HEK293 (cell line): ENCODE results near the gene FHIT.

Experiments
- CTCF ChIA-PET: fragments of 350-600 bp; formaldehyde crosslinking; extraction: SDS; loops from one replicate; lab custom pipeline; 2021; ENCODE audit warnings: antibody characterized with exemption; lab: Yijun Ruan, JAX
- POLR2A ChIA-PET: fragments of 300-600 bp; formaldehyde crosslinking; extraction: SDS; loops from one replicate; lab custom pipeline; 2020; ENCODE audit warnings: antibody characterized with exemption, inconsistent platforms; lab: Yijun Ruan, JAX
- H3K27ac ChIP-seq: fragments of 200-500 bp; sonication (Bioruptor generic); 2 replicates; pipeline ENCODE4 v1.5.1; 2014; ENCODE audit warnings: low read depth, low read length, control low read depth, inconsistent platforms; ENCODE audit errors: extremely low read depth
- H3K36me3 ChIP-seq, 2 experiments: fragments of 200-500 bp in 1 of 2; sonication (Bioruptor generic) in 1 of 2; 1 replicate in 1 of 2; 2 replicates in 1 of 2; pipeline ENCODE4 v1.5.1; 2014 to 2017; ENCODE audit warnings: inconsistent platforms in 2 of 2, low read length in 2 of 2; ENCODE audit not compliant: control insufficient read depth in 2 of 2, insufficient read depth in 1 of 2
- H3K4me1 ChIP-seq: fragments of 200-500 bp; sonication (Bioruptor generic); 2 replicates; pipeline ENCODE4 v1.5.1; 2014; ENCODE audit warnings: mild to moderate bottlenecking, low read length, inconsistent platforms; ENCODE audit not compliant: control insufficient read depth, insufficient read depth
- H3K4me3 ChIP-seq: 2 replicates; pipeline ENCODE4 v1.5.1; 2011; ENCODE audit warnings: low read depth, mild to moderate bottlenecking, control low read depth, low read length, moderate library complexity
- H3K9me3 ChIP-seq: fragments of 200-500 bp; sonication (Bioruptor generic); 2 replicates; pipeline ENCODE4 v1.5.1; 2014; ENCODE audit warnings: low read depth, low read length, inconsistent platforms; ENCODE audit not compliant: control insufficient read depth, insufficient read depth
- HOXD13 ChIP-seq: sonication (generic); formaldehyde crosslinking; IDR thresholded peaks from 2 replicates; pipeline ENCODE4 v1.8.0; 2022; ENCODE audit warnings: missing genetic modification reagents, borderline replicate concordance
- KLF9 ChIP-seq: fragments of 450-650 bp; formaldehyde crosslinking; IDR thresholded peaks from 2 replicates; pipeline ENCODE4 v1.5.1; 2016; ENCODE audit warnings: missing biosample characterization, missing genetic modification characterization, low read depth
- MYNN ChIP-seq: fragments of 450-650 bp; formaldehyde crosslinking; IDR thresholded peaks from 2 replicates; pipeline ENCODE4 v1.5.1; 2016; ENCODE audit warnings: missing biosample characterization, missing genetic modification characterization, borderline replicate concordance
- PRDM1 ChIP-seq: fragments of 450-650 bp; formaldehyde crosslinking; IDR thresholded peaks from 2 replicates; pipeline ENCODE4; 2016; ENCODE audit warnings: missing biosample characterization, missing genetic modification characterization
- REPIN1 ChIP-seq: fragments of 450-650 bp; formaldehyde crosslinking; IDR thresholded peaks from 2 replicates; pipeline ENCODE4 v1.5.1; 2017; ENCODE audit warnings: missing biosample characterization, missing genetic modification characterization, low read depth
- SP7 ChIP-seq: fragments of 450-650 bp; formaldehyde crosslinking; IDR thresholded peaks from 2 replicates; pipeline ENCODE4 v1.5.1; 2016; ENCODE audit warnings: missing biosample characterization, missing genetic modification characterization
- YY2 ChIP-seq: fragments of 450-650 bp; formaldehyde crosslinking; IDR thresholded peaks from 2 replicates; pipeline ENCODE4 v1.5.1; 2016; ENCODE audit warnings: missing biosample characterization, missing genetic modification characterization
- ZBTB21 ChIP-seq: fragments of 450-650 bp; formaldehyde crosslinking; IDR thresholded peaks from 2 replicates; pipeline ENCODE4 v1.5.1; 2017; ENCODE audit warnings: missing biosample characterization, missing genetic modification characterization
- ZBTB48 ChIP-seq: fragments of 450-650 bp; formaldehyde crosslinking; IDR thresholded peaks from 2 replicates; pipeline ENCODE4 v1.5.1; 2016; ENCODE audit warnings: missing biosample characterization, missing genetic modification characterization
- ZNF112 ChIP-seq: fragments of 450-650 bp; formaldehyde crosslinking; IDR thresholded peaks from 2 replicates; pipeline ENCODE4 v1.5.0; 2017; ENCODE audit warnings: missing biosample characterization, missing genetic modification characterization
- ZNF114 ChIP-seq: fragments of 450-650 bp; formaldehyde crosslinking; IDR thresholded peaks from 2 replicates; pipeline ENCODE4 v1.5.0; 2017; ENCODE audit warnings: missing biosample characterization, missing genetic modification characterization
- ZNF121 ChIP-seq: fragments of 450-650 bp; formaldehyde crosslinking; IDR thresholded peaks from 2 replicates; pipeline ENCODE4 v1.5.1; 2016; ENCODE audit warnings: missing biosample characterization, missing genetic modification characterization
- ZNF140 ChIP-seq: fragments of 450-650 bp; formaldehyde crosslinking; IDR thresholded peaks from 2 replicates; pipeline ENCODE4 v1.5.1; 2016; ENCODE audit warnings: missing biosample characterization, missing genetic modification characterization
- ZNF155 ChIP-seq: fragments of 450-650 bp; formaldehyde crosslinking; IDR thresholded peaks from 2 replicates; pipeline ENCODE4 v1.5.1; 2016; ENCODE audit warnings: missing biosample characterization, missing genetic modification characterization
- ZNF174 ChIP-seq: fragments of 450-650 bp; formaldehyde crosslinking; IDR thresholded peaks from 2 replicates; pipeline ENCODE4 v1.5.0; 2017; ENCODE audit warnings: missing biosample characterization, mild to moderate bottlenecking, missing genetic modification characterization
- ZNF23 ChIP-seq: fragments of 450-650 bp; formaldehyde crosslinking; IDR thresholded peaks from 2 replicates; pipeline ENCODE4 v1.5.1; 2016; ENCODE audit warnings: missing biosample characterization, missing genetic modification characterization, borderline replicate concordance
- ZNF391 ChIP-seq: fragments of 450-650 bp; formaldehyde crosslinking; IDR thresholded peaks from 2 replicates; pipeline ENCODE4 v1.5.1; 2016; ENCODE audit warnings: low read depth, missing biosample characterization, missing genetic modification characterization, borderline replicate concordance
- ZNF416 ChIP-seq: fragments of 450-650 bp; formaldehyde crosslinking; IDR thresholded peaks from 2 replicates; pipeline ENCODE4 v1.5.1; 2016; ENCODE audit warnings: missing biosample characterization, missing genetic modification characterization
- ZNF558 ChIP-seq: fragments of 450-650 bp; formaldehyde crosslinking; IDR thresholded peaks from 2 replicates; pipeline ENCODE4 v1.5.1; 2016; ENCODE audit warnings: missing biosample characterization, missing genetic modification characterization
- ZNF585B ChIP-seq: fragments of 450-650 bp; formaldehyde crosslinking; IDR thresholded peaks from 2 replicates; pipeline ENCODE4 v1.5.1; 2016; ENCODE audit warnings: missing biosample characterization, missing genetic modification characterization
- ZNF624 ChIP-seq: fragments of 450-650 bp; formaldehyde crosslinking; IDR thresholded peaks from 2 replicates; pipeline ENCODE4 v1.5.1; 2017; ENCODE audit warnings: missing biosample characterization, missing genetic modification characterization
- ZNF626 ChIP-seq: fragments of 450-650 bp; sonication (Bioruptor Pico); formaldehyde crosslinking; IDR thresholded peaks from 2 replicates; pipeline ENCODE4 v1.5.1; 2018; ENCODE audit warnings: missing biosample characterization, missing genetic modification characterization, inconsistent platforms
- ZNF658 ChIP-seq: fragments of 450-650 bp; formaldehyde crosslinking; IDR thresholded peaks from 2 replicates; pipeline ENCODE4; 2016; ENCODE audit warnings: missing biosample characterization, missing genetic modification characterization
- ZNF664 ChIP-seq: fragments of 450-650 bp; formaldehyde crosslinking; IDR thresholded peaks from 2 replicates; pipeline ENCODE4 v1.5.1; 2016; ENCODE audit warnings: missing biosample characterization, missing genetic modification characterization
- ZNF76 ChIP-seq: fragments of 450-650 bp; formaldehyde crosslinking; IDR thresholded peaks from 2 replicates; pipeline ENCODE4; 2016; ENCODE audit warnings: low read depth, missing biosample characterization, missing genetic modification characterization, borderline replicate concordance
- ZNF785 ChIP-seq: fragments of 450-650 bp; formaldehyde crosslinking; IDR thresholded peaks from 2 replicates; pipeline ENCODE4 v1.5.1; 2016; ENCODE audit warnings: missing biosample characterization, missing genetic modification characterization
- ZXDB ChIP-seq: fragments of 450-650 bp; formaldehyde crosslinking; IDR thresholded peaks from 2 replicates; pipeline ENCODE4 v1.5.1; 2016; ENCODE audit warnings: missing biosample characterization, missing genetic modification characterization
- TF ChIP-seq, protein P1 (sequence below): fragments of 450-650 bp; IDR thresholded peaks from 2 replicates; pipeline ENCODE4 v1.5.1; 2018; ENCODE audit warnings: missing biosample characterization, missing genetic modification characterization
- TF ChIP-seq, protein P2 (sequence below): fragments of 450-650 bp; IDR thresholded peaks from 2 replicates; pipeline ENCODE4 v1.5.1; 2018; ENCODE audit warnings: missing biosample characterization, mild to moderate bottlenecking, missing genetic modification characterization
- TF ChIP-seq, protein P3 (sequence below): fragments of 450-650 bp; formaldehyde crosslinking; IDR thresholded peaks from 2 replicates; pipeline ENCODE4 v1.5.1; 2017; ENCODE audit warnings: missing biosample characterization, missing genetic modification characterization
- TF ChIP-seq, protein P4 (sequence below): fragments of 450-650 bp; formaldehyde crosslinking; IDR thresholded peaks from 2 replicates; pipeline ENCODE4 v1.5.1; 2016; ENCODE audit warnings: missing biosample characterization, missing genetic modification characterization, low read depth

The FHIT gene

DNA sequence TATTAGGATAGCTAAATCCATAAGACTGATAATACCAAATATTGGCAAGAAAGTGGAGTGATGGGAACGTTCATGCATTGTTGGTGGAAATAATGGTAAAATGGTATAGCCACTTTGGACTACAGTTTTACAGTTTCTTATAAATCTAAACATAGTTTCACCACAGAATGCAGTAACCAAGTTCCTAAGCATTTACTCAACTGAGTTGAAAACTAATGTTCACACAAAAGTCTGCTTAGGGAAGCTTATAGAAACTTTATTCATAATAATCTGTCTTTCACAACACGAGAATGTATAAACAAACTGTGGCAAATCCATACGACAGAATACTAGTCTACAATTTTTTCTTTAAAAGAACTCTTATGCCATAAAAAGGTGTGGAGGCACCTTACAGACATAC lies 969.3 kb downstream of the FHIT start:
- CTCF ChIA-PET: no interaction called here
- POLR2A ChIA-PET: no interaction called here
- Histone ChIP-seq H3K9me3 (no peaks in the 10 kb centered on the region), H3K4me3 (no peak overlapping the region), H3K4me1 (no peaks in the 10 kb centered on the region), H3K27ac (no peak overlapping the region), H3K36me3 (no peaks in the 10 kb centered on the region)
- TF ChIP-seq KLF9 (tag by site-specific recombination): no peak
- TF ChIP-seq ZNF626 (tag by site-specific recombination): no peak
- no peak for TF ChIP-seq ZNF664
- no peak for TF ChIP-seq ZNF785 (tag by site-specific recombination)
- TF ChIP-seq ZNF624 (tag by site-specific recombination): no peak
- no peak for TF ChIP-seq ZNF76 (tag by site-specific recombination)
- TF ChIP-seq ZNF23 (tag by site-specific recombination): no peak
- no peak for TF ChIP-seq PRDM1
- no peak for TF ChIP-seq ZBTB21 (tag by site-specific recombination)
- TF ChIP-seq ZNF140 (tag by site-specific recombination): no peak
- TF ChIP-seq ZNF658 (tag by site-specific recombination): no peak
- TF ChIP-seq ZBTB48 (tag by site-specific recombination): no peak
- TF ChIP-seq ZNF155 (tag by site-specific recombination): no peak
- TF ChIP-seq, protein P1, sequence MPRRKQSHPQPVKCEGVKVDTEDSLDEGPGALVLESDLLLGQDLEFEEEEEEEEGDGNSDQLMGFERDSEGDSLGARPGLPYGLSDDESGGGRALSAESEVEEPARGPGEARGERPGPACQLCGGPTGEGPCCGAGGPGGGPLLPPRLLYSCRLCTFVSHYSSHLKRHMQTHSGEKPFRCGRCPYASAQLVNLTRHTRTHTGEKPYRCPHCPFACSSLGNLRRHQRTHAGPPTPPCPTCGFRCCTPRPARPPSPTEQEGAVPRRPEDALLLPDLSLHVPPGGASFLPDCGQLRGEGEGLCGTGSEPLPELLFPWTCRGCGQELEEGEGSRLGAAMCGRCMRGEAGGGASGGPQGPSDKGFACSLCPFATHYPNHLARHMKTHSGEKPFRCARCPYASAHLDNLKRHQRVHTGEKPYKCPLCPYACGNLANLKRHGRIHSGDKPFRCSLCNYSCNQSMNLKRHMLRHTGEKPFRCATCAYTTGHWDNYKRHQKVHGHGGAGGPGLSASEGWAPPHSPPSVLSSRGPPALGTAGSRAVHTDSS (tag by site-specific recombination): no peak
- TF ChIP-seq ZNF112: no peak

DNA sequence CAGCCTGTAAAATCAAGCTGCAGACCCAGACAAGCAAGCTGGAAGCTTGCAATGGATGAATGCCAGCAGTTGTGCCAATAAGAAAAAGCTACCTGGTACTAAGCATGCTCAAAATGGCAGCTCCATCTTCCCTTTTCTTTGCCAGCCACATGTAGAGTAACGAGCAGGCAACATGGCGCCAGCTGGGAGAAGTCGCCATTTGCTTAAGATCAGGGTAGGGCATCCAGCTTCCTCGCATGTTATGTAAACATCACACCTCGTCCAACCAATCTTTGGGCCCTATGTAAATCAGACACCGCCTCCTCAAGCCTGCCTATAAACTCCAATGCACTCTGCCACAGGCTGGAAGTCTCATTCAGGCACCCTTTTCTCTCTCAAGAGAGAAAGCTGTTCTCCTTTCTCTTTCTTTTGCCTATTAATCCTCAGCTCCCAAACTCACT lies 973.9 kb downstream of the FHIT start:
- no peaks in the 10 kb centered on the region for H3K36me3 ChIP-seq
- H3K4me1 ChIP-seq: no peaks in the 10 kb centered on the region
- no peak overlapping the region for H3K4me3 ChIP-seq
- H3K9me3 ChIP-seq: no peaks in the 10 kb centered on the region
- POLR2A ChIA-PET: no interaction called here
- no peak for TF ChIP-seq ZNF174 (tag by site-specific recombination)
- TF ChIP-seq REPIN1 (tag by site-specific recombination): no peak
- TF ChIP-seq SP7: no peak
- no peak for TF ChIP-seq ZNF391 (tag by site-specific recombination)
- TF ChIP-seq YY2 (tag by site-specific recombination): no peak
- no peak for TF ChIP-seq ZNF416 (tag by site-specific recombination)
- no peak for TF ChIP-seq MYNN (tag by site-specific recombination)
- TF ChIP-seq, protein P2, sequence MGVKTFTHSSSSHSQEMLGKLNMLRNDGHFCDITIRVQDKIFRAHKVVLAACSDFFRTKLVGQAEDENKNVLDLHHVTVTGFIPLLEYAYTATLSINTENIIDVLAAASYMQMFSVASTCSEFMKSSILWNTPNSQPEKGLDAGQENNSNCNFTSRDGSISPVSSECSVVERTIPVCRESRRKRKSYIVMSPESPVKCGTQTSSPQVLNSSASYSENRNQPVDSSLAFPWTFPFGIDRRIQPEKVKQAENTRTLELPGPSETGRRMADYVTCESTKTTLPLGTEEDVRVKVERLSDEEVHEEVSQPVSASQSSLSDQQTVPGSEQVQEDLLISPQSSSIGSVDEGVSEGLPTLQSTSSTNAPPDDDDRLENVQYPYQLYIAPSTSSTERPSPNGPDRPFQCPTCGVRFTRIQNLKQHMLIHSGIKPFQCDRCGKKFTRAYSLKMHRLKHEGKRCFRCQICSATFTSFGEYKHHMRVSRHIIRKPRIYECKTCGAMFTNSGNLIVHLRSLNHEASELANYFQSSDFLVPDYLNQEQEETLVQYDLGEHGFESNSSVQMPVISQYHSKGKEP (tag by site-specific recombination): no peak
- no peak for TF ChIP-seq ZNF558 (tag by site-specific recombination)
- no peak for TF ChIP-seq ZNF114 (tag by site-specific recombination)
- no peak for TF ChIP-seq HOXD13 (CRISPR knock-in tag)
- TF ChIP-seq, protein P3, sequence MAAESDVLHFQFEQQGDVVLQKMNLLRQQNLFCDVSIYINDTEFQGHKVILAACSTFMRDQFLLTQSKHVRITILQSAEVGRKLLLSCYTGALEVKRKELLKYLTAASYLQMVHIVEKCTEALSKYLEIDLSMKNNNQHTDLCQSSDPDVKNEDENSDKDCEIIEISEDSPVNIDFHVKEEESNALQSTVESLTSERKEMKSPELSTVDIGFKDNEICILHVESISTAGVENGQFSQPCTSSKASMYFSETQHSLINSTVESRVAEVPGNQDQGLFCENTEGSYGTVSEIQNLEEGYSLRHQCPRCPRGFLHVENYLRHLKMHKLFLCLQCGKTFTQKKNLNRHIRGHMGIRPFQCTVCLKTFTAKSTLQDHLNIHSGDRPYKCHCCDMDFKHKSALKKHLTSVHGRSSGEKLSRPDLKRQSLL (tag by site-specific recombination): no peak
- no peak for TF ChIP-seq ZNF121
- no peak for TF ChIP-seq ZNF585B (tag by site-specific recombination)
- TF ChIP-seq ZXDB (tag by site-specific recombination): no peak
- TF ChIP-seq, protein P4, sequence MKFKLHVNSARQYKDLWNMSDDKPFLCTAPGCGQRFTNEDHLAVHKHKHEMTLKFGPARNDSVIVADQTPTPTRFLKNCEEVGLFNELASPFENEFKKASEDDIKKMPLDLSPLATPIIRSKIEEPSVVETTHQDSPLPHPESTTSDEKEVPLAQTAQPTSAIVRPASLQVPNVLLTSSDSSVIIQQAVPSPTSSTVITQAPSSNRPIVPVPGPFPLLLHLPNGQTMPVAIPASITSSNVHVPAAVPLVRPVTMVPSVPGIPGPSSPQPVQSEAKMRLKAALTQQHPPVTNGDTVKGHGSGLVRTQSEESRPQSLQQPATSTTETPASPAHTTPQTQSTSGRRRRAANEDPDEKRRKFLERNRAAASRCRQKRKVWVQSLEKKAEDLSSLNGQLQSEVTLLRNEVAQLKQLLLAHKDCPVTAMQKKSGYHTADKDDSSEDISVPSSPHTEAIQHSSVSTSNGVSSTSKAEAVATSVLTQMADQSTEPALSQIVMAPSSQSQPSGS (tag by site-specific recombination): no peak
- CTCF ChIA-PET: no interaction called here
- H3K27ac ChIP-seq: no peak overlapping the region
